GM20000 (cell line): ENCODE results near the gene MRPL46.
"Not testable (repeated sequence)": the region's sequence is repeated elsewhere in the genome, so short reads cannot be mapped to it uniquely, and the experiment has no call there.

Experiments used
- DNase-seq: peaks from one replicate; pipeline ENCODE4 v3.0.0; 2012; ENCODE audit warnings: low spot score
- TF ChIP-seq, protein P1 (sequence below): IDR thresholded peaks from 2 replicates; pipeline ENCODE4 v1.5.1; 2012; ENCODE audit warnings: mild to moderate bottlenecking, control low read depth; ENCODE audit errors: extremely low read depth, missing control alignments

MRPL46 gene

DNA sequence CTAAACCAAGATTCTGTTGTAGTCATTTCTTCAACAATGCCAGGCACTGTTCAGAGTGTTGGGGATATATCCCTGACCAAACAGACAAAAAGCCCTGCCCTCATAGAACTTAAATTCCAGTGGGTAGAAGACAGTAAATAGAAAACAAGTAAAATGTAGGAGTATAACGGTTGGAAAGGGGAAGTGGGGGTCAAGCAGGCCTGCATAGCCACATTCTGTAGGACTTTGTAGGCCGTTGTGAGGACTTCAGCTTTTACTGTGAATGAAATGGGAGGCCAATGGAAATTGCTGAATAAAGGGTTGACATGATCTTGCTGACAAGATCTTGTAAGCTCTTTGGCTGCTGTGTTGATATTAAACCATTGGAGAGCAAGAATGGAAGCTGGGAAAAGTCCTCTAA, 2.1 kb upstream of the MRPL46 start:
- DNase-seq: no peak
- TF ChIP-seq, protein P1, sequence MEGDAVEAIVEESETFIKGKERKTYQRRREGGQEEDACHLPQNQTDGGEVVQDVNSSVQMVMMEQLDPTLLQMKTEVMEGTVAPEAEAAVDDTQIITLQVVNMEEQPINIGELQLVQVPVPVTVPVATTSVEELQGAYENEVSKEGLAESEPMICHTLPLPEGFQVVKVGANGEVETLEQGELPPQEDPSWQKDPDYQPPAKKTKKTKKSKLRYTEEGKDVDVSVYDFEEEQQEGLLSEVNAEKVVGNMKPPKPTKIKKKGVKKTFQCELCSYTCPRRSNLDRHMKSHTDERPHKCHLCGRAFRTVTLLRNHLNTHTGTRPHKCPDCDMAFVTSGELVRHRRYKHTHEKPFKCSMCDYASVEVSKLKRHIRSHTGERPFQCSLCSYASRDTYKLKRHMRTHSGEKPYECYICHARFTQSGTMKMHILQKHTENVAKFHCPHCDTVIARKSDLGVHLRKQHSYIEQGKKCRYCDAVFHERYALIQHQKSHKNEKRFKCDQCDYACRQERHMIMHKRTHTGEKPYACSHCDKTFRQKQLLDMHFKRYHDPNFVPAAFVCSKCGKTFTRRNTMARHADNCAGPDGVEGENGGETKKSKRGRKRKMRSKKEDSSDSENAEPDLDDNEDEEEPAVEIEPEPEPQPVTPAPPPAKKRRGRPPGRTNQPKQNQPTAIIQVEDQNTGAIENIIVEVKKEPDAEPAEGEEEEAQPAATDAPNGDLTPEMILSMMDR: no peak

DNA sequence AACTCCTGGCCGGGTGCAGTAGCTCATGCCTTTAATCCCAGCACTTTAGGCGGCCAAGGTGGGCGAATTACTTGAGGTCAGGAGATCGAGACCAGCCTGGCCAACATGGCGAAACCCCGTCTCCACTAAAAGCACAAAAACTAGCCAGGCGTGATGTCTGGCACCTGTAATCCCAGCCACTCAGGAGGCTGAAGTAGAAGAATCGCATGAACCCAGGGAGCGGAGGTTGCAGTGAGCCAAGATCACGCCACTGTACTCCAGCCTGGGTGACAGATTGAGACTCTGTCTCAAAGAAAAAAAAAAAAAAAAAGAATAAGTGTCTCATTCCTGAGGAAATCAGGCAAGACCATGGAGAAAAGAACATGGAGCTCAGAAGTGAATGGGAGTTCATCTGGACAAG, 1.5 kb upstream of the MRPL46 start:
- DNase-seq: not testable (repeated sequence)

DNA sequence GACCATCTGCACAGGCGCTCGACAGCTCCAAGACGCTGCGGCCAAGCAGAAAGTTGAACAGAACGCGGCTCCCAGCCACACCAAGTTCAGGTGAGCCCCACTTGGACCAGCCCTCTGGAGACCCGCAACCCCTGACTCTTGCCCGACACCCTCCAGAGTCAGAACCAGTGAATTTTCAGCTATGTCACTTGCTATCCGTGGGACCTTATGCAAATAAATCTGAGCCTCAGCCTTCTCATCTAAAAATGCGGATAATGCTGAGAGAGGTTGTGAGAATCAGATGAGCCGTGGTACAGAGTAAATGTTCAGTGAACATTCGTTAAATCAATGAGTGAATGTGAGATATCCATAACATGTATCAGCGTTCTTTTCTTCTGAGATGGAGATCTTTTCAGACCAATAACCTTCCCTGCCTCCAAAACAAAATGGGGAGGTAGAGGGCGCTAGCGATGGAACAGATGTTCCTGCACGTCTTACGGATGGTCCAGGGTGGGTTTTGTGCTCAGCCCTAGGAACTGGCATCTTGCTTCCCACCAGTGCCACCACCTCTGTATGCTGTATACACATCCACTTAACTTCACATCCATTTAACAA, 844 bp upstream of the MRPL46 start:
- DNase-seq: no peak
- TF ChIP-seq, protein P1: no peak

DNA sequence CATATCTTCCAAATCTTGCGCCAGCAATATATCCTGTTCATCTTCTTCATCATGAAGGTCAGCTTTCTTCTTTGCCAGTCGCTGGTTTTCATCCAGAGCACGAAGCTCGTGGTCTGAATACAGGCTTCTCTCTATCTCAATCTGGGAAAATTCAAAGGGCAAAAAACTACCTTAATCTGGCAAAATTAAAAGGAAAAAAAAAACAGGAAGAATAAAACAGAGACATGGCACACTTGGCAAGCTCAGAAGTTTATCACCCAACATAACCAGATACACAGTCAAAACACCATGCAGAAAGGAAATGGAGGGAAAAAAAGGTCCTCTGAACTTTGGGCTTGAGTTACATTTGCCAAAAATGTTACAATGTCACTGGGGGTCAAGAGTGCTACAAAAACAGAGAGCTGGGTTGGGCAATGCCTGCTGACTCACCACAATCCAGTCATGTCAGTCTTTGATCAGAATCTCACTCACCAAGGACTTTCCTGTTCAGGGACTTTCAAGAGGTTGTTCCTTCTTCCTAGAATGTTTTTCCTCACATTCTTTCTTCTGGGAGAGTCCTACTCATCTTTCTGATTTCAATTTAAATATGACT, 1.5 kb downstream of the MRPL46 start:
- no peak for DNase-seq
- TF ChIP-seq, protein P1: no peak

DNA sequence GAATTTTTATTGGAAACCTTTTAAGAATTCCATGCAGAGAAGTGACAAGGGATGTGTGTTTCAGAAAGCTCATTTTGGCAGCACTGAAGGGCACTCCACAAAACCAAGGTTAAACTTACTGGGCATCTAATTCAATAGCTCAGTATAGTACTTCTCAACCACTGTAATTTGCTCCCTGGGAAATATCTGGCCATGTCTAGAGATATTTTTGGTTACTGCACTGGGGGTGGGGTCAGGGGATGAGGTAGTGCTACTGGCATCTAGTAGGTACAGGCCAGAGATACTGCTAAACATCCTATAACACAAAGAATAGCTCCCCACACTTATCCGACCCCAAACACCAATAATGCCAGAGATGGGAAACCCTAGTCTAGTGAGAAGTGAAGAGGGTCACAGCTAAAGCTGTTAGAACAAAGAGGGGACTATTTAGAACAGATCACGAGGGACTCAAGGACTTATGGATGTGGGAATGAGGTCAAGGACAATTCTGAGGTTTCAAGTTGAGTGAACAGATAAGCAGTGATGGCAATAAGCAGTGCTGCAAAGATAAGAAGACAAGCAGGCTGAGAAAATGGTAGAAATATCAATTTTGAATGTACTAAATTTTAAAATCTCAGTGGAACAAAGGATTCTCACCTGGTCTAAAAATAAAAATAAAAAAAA, 3.2 kb downstream of the MRPL46 start:
- no peak for DNase-seq
- TF ChIP-seq, protein P1: no peak

DNA sequence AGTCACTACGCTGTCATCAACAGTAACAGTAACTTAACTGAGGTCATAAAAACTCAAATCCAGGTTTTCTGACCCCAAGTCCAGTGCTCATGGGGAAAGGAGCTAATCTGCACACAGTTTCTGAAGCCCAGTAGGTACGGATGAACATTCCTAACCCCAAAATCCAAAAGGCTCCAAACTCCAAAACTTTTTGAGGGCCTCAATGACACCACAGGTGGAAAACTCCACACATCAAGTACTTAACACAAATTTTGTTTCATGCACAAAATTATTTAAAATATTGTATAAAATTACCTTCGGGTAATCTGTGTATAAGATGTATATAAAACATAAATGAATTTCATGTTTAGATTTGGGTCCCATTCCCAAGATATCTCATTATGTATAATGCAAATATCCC, 10.5 kb downstream of the MRPL46 start:
- no peak for DNase-seq
- TF ChIP-seq, protein P1: no peak

DNA sequence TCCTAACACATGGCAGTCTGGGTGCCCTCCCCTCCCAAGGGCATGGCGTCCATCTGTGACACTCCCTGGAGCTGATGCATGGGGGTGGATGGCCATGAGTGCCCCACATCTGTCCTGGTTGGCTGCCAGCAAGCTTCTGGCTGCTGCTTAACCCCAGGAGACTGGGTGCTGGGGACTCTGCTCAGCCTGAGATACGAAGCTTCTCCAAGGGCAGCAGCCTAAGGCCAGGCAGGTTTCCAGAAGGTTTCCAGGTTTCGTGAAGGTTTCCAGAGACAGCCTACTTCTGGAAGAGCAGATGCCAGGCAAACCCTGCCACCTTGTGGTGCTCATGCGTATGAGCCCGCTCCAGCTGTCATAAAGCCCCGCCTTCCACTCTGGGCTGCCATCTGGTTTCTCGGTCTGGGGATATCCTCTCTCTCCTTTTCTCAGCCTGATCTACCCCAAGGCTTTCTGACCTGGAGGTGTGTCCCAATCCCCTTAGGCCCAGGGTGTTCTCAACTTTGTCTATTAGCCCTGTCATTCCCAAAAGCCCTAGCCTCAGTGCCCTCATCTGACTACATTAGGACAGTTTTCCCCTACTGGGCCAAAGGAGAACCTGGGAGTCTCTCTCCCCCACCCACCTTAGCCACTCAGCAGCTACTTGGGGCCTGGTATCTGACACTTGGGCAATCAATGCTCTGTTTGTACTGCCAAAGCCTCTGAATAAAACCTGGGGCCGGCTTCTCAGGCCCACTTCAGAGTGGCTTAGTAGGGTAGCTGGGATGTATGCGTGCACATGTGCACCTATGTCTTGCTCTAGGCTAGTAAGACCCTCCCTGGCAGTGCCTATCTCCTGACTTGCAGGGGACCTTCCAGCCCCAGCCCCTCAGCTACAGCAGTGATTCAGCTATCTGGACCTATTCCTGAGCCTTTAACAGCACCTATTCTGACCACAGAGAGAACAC, 12.0 kb downstream of the MRPL46 start:
- TF ChIP-seq, protein P1: peak; percentile 57
- DNase-seq: peak; percentile 50
